H9 (cell line): ENCODE data around the gene TSGA10. TPM values are rescaled to one million over a fixed set of nuclear protein-coding genes. Genes with fewer than 3 reads are reported as not detected.

Experiments used
- DNase-seq: peaks from one replicate; pipeline ENCODE4 v3.0.0-alpha.2; 2017
- H2AFZ ChIP-seq: one replicate; pipeline ENCODE4 v1.6.1; 2013; ENCODE audit warnings: mild to moderate bottlenecking, low read length, control low read depth, moderate library complexity
- H2AK5ac ChIP-seq: 2 replicates; pipeline ENCODE4 v1.6.1; 2013; ENCODE audit warnings: low read length, control low read depth, mixed read lengths; ENCODE audit not compliant: insufficient read length
- H2BK120ac ChIP-seq: one replicate; pipeline ENCODE4 v1.6.1; 2013; ENCODE audit warnings: low read depth, mild to moderate bottlenecking, low read length, control low read depth, inconsistent platforms; ENCODE audit not compliant: poor library complexity, severe bottlenecking
- H2BK12ac ChIP-seq: 2 replicates; pipeline ENCODE4 v1.6.1; 2013; ENCODE audit warnings: low read length, control low read depth, mixed read lengths, low read depth; ENCODE audit not compliant: insufficient read length
- H2BK15ac ChIP-seq: 2 replicates; pipeline ENCODE4 v1.6.1; 2013; ENCODE audit warnings: low read depth, low read length, control low read depth
- H2BK20ac ChIP-seq: one replicate; pipeline ENCODE4 v1.6.1; 2013; ENCODE audit warnings: low read depth, mild to moderate bottlenecking, low read length, control low read depth, inconsistent platforms; ENCODE audit not compliant: poor library complexity, severe bottlenecking
- H2BK5ac ChIP-seq: 2 replicates; pipeline ENCODE4 v1.6.1; 2013; ENCODE audit warnings: low read length, control low read depth, mixed read lengths; ENCODE audit not compliant: insufficient read length
- H3K14ac ChIP-seq: 2 replicates; pipeline ENCODE4 v1.6.1; 2013; ENCODE audit warnings: low read length, control low read depth; ENCODE audit not compliant: insufficient read depth
- H3K18ac ChIP-seq: 2 replicates; pipeline ENCODE4 v1.6.1; 2013; ENCODE audit warnings: low read depth, mild to moderate bottlenecking, mixed read lengths, low read length, control low read depth; ENCODE audit not compliant: insufficient read length
- H3K23ac ChIP-seq: 2 replicates; pipeline ENCODE4 v1.6.1; 2013; ENCODE audit warnings: low read length, control low read depth, mixed read lengths, low read depth; ENCODE audit not compliant: insufficient read length
- H3K23me2 ChIP-seq: 2 replicates; pipeline ENCODE4 v1.6.1; 2013; ENCODE audit warnings: low read depth, mild to moderate bottlenecking, mixed read lengths, low read length, control low read depth; ENCODE audit not compliant: insufficient read length, poor library complexity, severe bottlenecking
- H3K27ac ChIP-seq: 2 replicates; pipeline ENCODE4 v1.5.1; 2013; ENCODE audit warnings: low read length, control low read depth, mixed read lengths, low read depth; ENCODE audit not compliant: insufficient read length
- H3K27me3 ChIP-seq: 2 replicates; pipeline ENCODE4 v1.6.1; 2013; ENCODE audit warnings: low read length, control low read depth, inconsistent platforms; ENCODE audit not compliant: insufficient read depth
- H3K4ac ChIP-seq: 2 replicates; pipeline ENCODE4 v1.6.1; 2013; ENCODE audit warnings: low read depth, mild to moderate bottlenecking, control low read depth, inconsistent platforms, low read length, moderate library complexity
- H3K4me1 ChIP-seq: 2 replicates; pipeline ENCODE4 v1.6.1; 2013; ENCODE audit warnings: low read length, control low read depth, inconsistent platforms; ENCODE audit not compliant: insufficient read depth
- H3K4me2 ChIP-seq: 2 replicates; pipeline ENCODE4 v1.6.1; 2013; ENCODE audit warnings: low read length, control low read depth, mixed read lengths; ENCODE audit not compliant: insufficient read length, insufficient read depth
- H3K56ac ChIP-seq: 2 replicates; pipeline ENCODE4 v1.6.1; 2013; ENCODE audit warnings: low read depth, mild to moderate bottlenecking, mixed read lengths, low read length, control low read depth; ENCODE audit not compliant: insufficient read length
- H3K79me1 ChIP-seq: 2 replicates; pipeline ENCODE4 v1.6.1; 2013; ENCODE audit warnings: low read depth, mild to moderate bottlenecking, moderate library complexity, low read length, control low read depth, inconsistent platforms; ENCODE audit not compliant: insufficient read depth, poor library complexity, severe bottlenecking
- H3K79me2 ChIP-seq: 2 replicates; pipeline ENCODE4 v1.6.1; 2013; ENCODE audit warnings: low read length, control low read depth, inconsistent platforms; ENCODE audit not compliant: insufficient read depth
- H3K9ac ChIP-seq: 2 replicates; pipeline ENCODE4 v1.6.1; 2013; ENCODE audit warnings: low read length, control low read depth, mixed read lengths; ENCODE audit not compliant: insufficient read length; ENCODE audit errors: extremely low read depth
- H3K9me3 ChIP-seq: one replicate; pipeline ENCODE4 v1.6.1; 2013; ENCODE audit warnings: low read depth, low read length, inconsistent platforms; ENCODE audit not compliant: control insufficient read depth
- H3T11ph ChIP-seq: one replicate; pipeline ENCODE4 v1.6.1; 2013; ENCODE audit warnings: mild to moderate bottlenecking, low read length, control low read depth, inconsistent platforms
- H4K20me1 ChIP-seq: one replicate; pipeline ENCODE4 v1.6.1; 2013; ENCODE audit not compliant: control insufficient read depth, insufficient read length, insufficient read depth
- H4K5ac ChIP-seq: 2 replicates; pipeline ENCODE4 v1.6.1; 2013; ENCODE audit warnings: low read depth, mild to moderate bottlenecking, mixed read lengths, low read length, control low read depth; ENCODE audit not compliant: insufficient read length
- H4K8ac ChIP-seq: replicated peaks from 2 replicates; pipeline ENCODE4 v1.6.1; 2013; ENCODE audit warnings: low read length, control low read depth, mixed read lengths, low read depth; ENCODE audit not compliant: insufficient read length
- H4K91ac ChIP-seq: 2 replicates; pipeline ENCODE4 v1.6.1; 2013; ENCODE audit warnings: low read depth, mild to moderate bottlenecking, moderate library complexity, mixed read lengths, low read length, control low read depth; ENCODE audit not compliant: insufficient read length
- H3K27ac Mint-ChIP-seq, 3 experiments: 2 replicates in 2 of 3; 3 replicates in 1 of 3; pipeline ENCODE4 v1.8.0; 2020 to 2021; ENCODE audit warnings: mixed read lengths in 3 of 3, mild to moderate bottlenecking in 1 of 3, moderate library complexity in 1 of 3
- H3K27me3 Mint-ChIP-seq: 2 replicates; pipeline ENCODE4 v1.8.0; 2021; ENCODE audit warnings: low read depth, mild to moderate bottlenecking, moderate library complexity, mixed read lengths
- H3K36me3 Mint-ChIP-seq, 3 experiments: 2 replicates in 2 of 3; 3 replicates in 1 of 3; pipeline ENCODE4 v1.8.0; 2020 to 2021; ENCODE audit warnings: low read depth in 3 of 3, mixed read lengths in 3 of 3; ENCODE audit not compliant: insufficient read depth in 1 of 3
- H3K4me1 Mint-ChIP-seq, 2 experiments: 2 replicates each; pipeline ENCODE4 v1.8.0; 2020; ENCODE audit warnings: mixed read lengths in 2 of 2
- H3K4me3 Mint-ChIP-seq, 2 experiments: 2 replicates in 1 of 2; 3 replicates in 1 of 2; pipeline ENCODE4 v1.8.0; 2020 to 2021; ENCODE audit warnings: mild to moderate bottlenecking in 2 of 2, mixed read lengths in 2 of 2, moderate library complexity in 1 of 2
- H3K9me3 Mint-ChIP-seq, 2 experiments: 2 replicates in 1 of 2; 3 replicates in 1 of 2; pipeline ENCODE4 v1.8.0; 2020; ENCODE audit warnings: mild to moderate bottlenecking in 2 of 2, mixed read lengths in 2 of 2, moderate library complexity in 1 of 2
- CTCF ChIP-seq: fragments of 200-600 bp; sonication (generic); conservative IDR thresholded peaks from 3 replicates; pipeline ENCODE4 v1.8.0; 2021; ENCODE audit warnings: antibody characterized with exemption, mild to moderate bottlenecking
- WGBS: extraction: QIAGEN DNeasy Blood & Tissue Kit; methylation state at CpG from one replicate; pipeline ENCODE4 v1.1.7; 2013; ENCODE audit warnings: missing lambda C conversion rate, low lambda C conversion rate, mixed read lengths; ENCODE audit not compliant: insufficient read length; ENCODE audit errors: extremely low coverage; 5-methylcytosine and 5-hydroxymethylcytosine counted together
- total RNA-seq: library from RNA; stranded (reverse); gene quantifications from 2 replicates; pipeline ENCODE4 v1.2.1, GENCODE V29; 2021

The TSGA10 gene
- total RNA-seq, 1 experiment from 2014 or later, result 6.3 TPM

DNA sequence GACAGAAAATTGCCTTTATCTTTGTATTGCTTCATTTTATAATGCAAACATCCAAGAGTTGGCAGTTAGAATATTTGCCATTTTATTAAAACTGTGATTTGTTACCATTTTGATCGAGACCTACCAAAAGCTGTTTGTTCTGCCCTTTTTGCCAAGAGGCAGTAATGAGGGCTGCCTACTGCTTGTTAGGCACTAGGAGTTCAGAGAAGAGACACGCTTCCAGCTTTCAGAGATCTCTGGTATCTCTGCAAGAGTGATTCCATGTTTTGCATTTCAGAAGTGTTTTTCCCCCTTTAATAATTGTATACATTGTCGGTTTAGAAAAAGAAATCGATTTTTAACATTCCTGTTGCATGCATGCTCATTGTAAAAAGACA lies 26.9 kb upstream of the TSGA10 start:
- Histone ChIP-seq H3T11ph (no peak overlapping the region), H3K18ac (no peak overlapping the region), H2BK120ac (no peak overlapping the region), H4K8ac (no peak overlapping the region), H3K79me1 (peaks cover 3% of the 10 kb centered on the region), H2AFZ (no peak overlapping the region), H3K27ac (no peak overlapping the region), H4K91ac (no peak overlapping the region), H3K14ac (no peak overlapping the region), H2BK5ac (no peak overlapping the region), H3K23me2 (peaks cover 3% of the 10 kb centered on the region), H3K23ac (no peak overlapping the region), H2BK12ac (no peak overlapping the region), H3K9me3 (no peaks in the 10 kb centered on the region), H3K79me2 (peaks cover 18% of the 10 kb centered on the region; the same call in 1 of the 2 replicates), H3K27me3 (no peaks in the 10 kb centered on the region), H3K4ac (no peak overlapping the region; the same call in 1 of the 2 replicates), H2AK5ac (no peak overlapping the region), H3K4me2 (peak overlapping the region; percentile 78), H2BK15ac (no peak overlapping the region), H3K9ac (peak overlapping the region; percentile 73), H4K5ac (no peak overlapping the region), H2BK20ac (no peak overlapping the region), H3K56ac (no peak overlapping the region), H4K20me1 (no peaks in the 10 kb centered on the region), H3K4me1 (no peaks in the 10 kb centered on the region)
- no peaks in the 10 kb centered on the region for H3K27me3 Mint-ChIP-seq
- H3K4me1 Mint-ChIP-seq, result peaks cover 20 to 21% of the 10 kb centered on the region in 2 experiments
- H3K27ac Mint-ChIP-seq, result peak overlapping the region; percentile 98 to 99 (median 99)
- no peak for DNase-seq
- H3K36me3 Mint-ChIP-seq, result peaks cover 0 to 10% (median 4%) of the 10 kb centered on the region in 3 experiments; a peak in 6 of 7 replicates
- no CpG with 5 or more reads among the region's 4 CpGs for WGBS
- peak overlapping the region; percentile 99 to 100 for H3K4me3 Mint-ChIP-seq
- TF ChIP-seq CTCF, result no peak
- no peaks in the 10 kb centered on the region for H3K9me3 Mint-ChIP-seq
